Measurements from ENCODE around the gene JAG2.

- TF ChIP-seq CTCF (IDR thresholded peaks at IDR 0.05) = no peak
- no peak for TF ChIP-seq POLR2A (IDR thresholded peaks at IDR 0.05)
- no peak for TF ChIP-seq POLR2AphosphoS5 (IDR thresholded peaks at IDR 0.05)
Observed at GRCh38 chr14:105217774-105218173, 49.2 kb upstream of the JAG2 start.

Measured in suprapubic skin (tissue), 4 donors.